SU-DHL-6 (cell line): ENCODE measurements around the gene CDCA3.

Experiments used
- EZH2phosphoT487 ChIP-seq: fragments of 200-600 bp; sonication (generic), shearing (Covaris generic); conservative IDR thresholded peaks from 2 replicates; pipeline ENCODE4 v1.6.1; 2018; ENCODE audit warnings: mild to moderate bottlenecking, antibody characterized with exemption, low read length, moderate library complexity, mixed read lengths
- TF ChIP-seq, protein P1 (sequence below): fragments of 200-600 bp; sonication (generic); IDR thresholded peaks from one replicate; pipeline ENCODE4 v1.5.1; 2017; ENCODE audit warnings: antibody characterized with exemption, mild to moderate bottlenecking, low read length, moderate library complexity; ENCODE audit not compliant: insufficient read depth, poor library complexity, severe bottlenecking

DNA sequence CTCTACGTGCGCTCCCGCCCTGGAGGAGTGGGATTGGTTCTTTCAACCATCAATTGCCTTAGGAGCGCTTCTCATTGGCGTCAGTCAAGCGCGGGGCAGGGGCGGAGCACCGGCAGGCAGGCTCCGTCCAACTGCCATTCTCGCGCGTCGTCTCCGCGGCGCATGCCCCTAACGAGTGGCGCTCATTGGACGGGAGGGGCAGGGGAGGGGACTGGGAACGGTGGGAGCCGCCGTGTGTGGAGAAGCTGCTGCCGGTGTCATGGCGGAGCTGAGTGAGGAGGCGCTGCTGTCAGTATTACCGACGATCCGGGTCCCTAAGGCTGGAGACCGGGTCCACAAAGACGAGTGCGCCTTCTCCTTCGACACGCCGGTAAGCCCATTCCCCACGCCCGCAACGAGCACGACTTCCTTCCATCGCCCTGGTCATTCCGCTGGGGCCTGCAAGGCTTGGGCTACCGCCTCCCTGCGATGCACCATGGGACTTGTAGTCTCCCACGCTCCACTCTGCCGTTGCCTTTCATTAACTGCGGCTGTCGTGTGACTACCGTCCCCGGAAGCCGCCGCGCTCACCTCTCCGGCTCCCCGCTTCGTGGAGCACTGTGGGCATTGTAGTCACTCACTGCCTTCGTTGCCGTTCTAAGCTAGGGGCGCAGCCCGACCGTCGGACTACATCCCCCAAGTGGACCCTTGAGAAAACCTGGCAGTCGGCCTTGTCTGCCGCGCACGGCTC lies 1.0 kb upstream of the CDCA3 start, which contains the start of gene USP5:
- TF ChIP-seq, protein P1, sequence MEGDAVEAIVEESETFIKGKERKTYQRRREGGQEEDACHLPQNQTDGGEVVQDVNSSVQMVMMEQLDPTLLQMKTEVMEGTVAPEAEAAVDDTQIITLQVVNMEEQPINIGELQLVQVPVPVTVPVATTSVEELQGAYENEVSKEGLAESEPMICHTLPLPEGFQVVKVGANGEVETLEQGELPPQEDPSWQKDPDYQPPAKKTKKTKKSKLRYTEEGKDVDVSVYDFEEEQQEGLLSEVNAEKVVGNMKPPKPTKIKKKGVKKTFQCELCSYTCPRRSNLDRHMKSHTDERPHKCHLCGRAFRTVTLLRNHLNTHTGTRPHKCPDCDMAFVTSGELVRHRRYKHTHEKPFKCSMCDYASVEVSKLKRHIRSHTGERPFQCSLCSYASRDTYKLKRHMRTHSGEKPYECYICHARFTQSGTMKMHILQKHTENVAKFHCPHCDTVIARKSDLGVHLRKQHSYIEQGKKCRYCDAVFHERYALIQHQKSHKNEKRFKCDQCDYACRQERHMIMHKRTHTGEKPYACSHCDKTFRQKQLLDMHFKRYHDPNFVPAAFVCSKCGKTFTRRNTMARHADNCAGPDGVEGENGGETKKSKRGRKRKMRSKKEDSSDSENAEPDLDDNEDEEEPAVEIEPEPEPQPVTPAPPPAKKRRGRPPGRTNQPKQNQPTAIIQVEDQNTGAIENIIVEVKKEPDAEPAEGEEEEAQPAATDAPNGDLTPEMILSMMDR, result no peak
- no peak for TF ChIP-seq EZH2phosphoT487
